HepG2 (cell line): ENCODE results near the gene TSPAN11. TPM values are rescaled to one million over a fixed set of nuclear protein-coding genes. Genes with fewer than 3 reads are reported as not detected.

Experiments used
- ATAC-seq: fragments of 200-7000 bp; cut with Tn5 transposase; 3 replicates; pipeline ENCODE4 v1.9.1; 2020; ENCODE audit warnings: mild to moderate bottlenecking, moderate library complexity
- BruUV-seq: library from RNA; stranded (reverse); fragments of 400-500 nt; replicated peaks from 2 replicates; lab custom pipeline; 2021; lab: Mats Ljungman, UMichigan
- CTCF ChIA-PET: fragments of 300-600 bp; formaldehyde crosslinking; extraction: SDS; loops from one replicate; lab custom pipeline; 2021; ENCODE audit warnings: low total read pairs, inconsistent platforms, low intra/inter-chr PET ratio; lab: Yijun Ruan, JAX
- POLR2A ChIA-PET: fragments of 350-600 bp; sonication (Branson Sonifier 250); formaldehyde crosslinking; loops from one replicate; lab custom pipeline; 2020; ENCODE audit warnings: antibody characterized with exemption, inconsistent platforms; lab: Yijun Ruan, JAX
- DNase-seq: peaks from one replicate; pipeline ENCODE4 v3.0.0-alpha.2; 2015; ENCODE audit warnings: low spot score
- FAIRE-seq: peaks from 3 replicates; lab custom pipeline; 2011; peaks lifted over from hg19 to GRCh38; lab: Jason Lieb, UNC
- H2AFZ ChIP-seq: one replicate; pipeline ENCODE4 v1.6.1; 2011; ENCODE audit warnings: low read length, inconsistent platforms
- H3K27ac ChIP-seq: fragments of 300-600 bp; 3 replicates; pipeline ENCODE4 v1.8.0; 2011; ENCODE audit warnings: mixed run types, mild to moderate bottlenecking, mixed read lengths, low read length, inconsistent platforms; ENCODE audit not compliant: insufficient read depth; ENCODE audit errors: extremely low read length
- H3K27me3 ChIP-seq, 2 experiments: fragments of 200-600 bp in 1 of 2; 2 replicates in 1 of 2; 3 replicates in 1 of 2; pipeline versions ENCODE4 v1.6.0 to v1.8.0; 2011; ENCODE audit warnings: low read length in 2 of 2, mild to moderate bottlenecking in 2 of 2, moderate library complexity in 2 of 2, inconsistent platforms in 1 of 2; ENCODE audit not compliant: insufficient read depth in 2 of 2, control insufficient read depth in 1 of 2
- H3K36me3 ChIP-seq, 2 experiments: fragments of 200-600 bp in 1 of 2; replicated peaks in 1 of 2; 2 replicates in 1 of 2; 3 replicates in 1 of 2; pipeline versions ENCODE4 v1.5.1 to v1.8.0; 2011; ENCODE audit warnings: low read length in 2 of 2, inconsistent platforms in 1 of 2; ENCODE audit not compliant: insufficient read depth in 2 of 2, control insufficient read depth in 1 of 2
- H3K4me1 ChIP-seq: 2 replicates; pipeline ENCODE4 v1.5.1; 2012; ENCODE audit warnings: low read length, inconsistent platforms; ENCODE audit not compliant: insufficient read depth
- H3K4me2 ChIP-seq: 2 replicates; pipeline ENCODE4 v1.6.0; 2011; ENCODE audit warnings: low read depth, low read length, inconsistent platforms
- H3K4me3 ChIP-seq, 3 experiments: fragments of 200-600 bp in 1 of 3; sonication (generic), shearing (Covaris generic) in 1 of 3; replicated peaks in 1 of 3; 2 replicates each; pipeline ENCODE4 v1.5.1; 2011 to 2016; ENCODE audit warnings: low read length in 3 of 3, inconsistent platforms in 2 of 3, low read depth in 2 of 3, mild to moderate bottlenecking in 2 of 3, control low read depth in 1 of 3, mixed read lengths in 1 of 3; ENCODE audit not compliant: insufficient read depth in 1 of 3
- H3K79me2 ChIP-seq: one replicate; pipeline ENCODE4 v1.6.1; 2011; ENCODE audit warnings: low read length, inconsistent platforms; ENCODE audit not compliant: insufficient read depth
- H3K9ac ChIP-seq: 2 replicates; pipeline ENCODE4 v1.6.0; 2011; ENCODE audit warnings: mild to moderate bottlenecking, low read depth, low read length, inconsistent platforms; ENCODE audit not compliant: insufficient read depth
- H3K9me3 ChIP-seq: 2 replicates; pipeline ENCODE4 v1.5.1; 2012; ENCODE audit warnings: mild to moderate bottlenecking, low read length
- H4K20me1 ChIP-seq: 2 replicates; pipeline ENCODE4 v1.6.0; 2011; ENCODE audit warnings: inconsistent platforms, mild to moderate bottlenecking, low read length, moderate library complexity; ENCODE audit not compliant: insufficient read depth
- BRD4 ChIP-seq: sonication (generic); formaldehyde crosslinking; IDR thresholded peaks from 2 replicates; pipeline ENCODE4 v1.4.0; 2020; ENCODE audit warnings: missing genetic modification reagents
- PRDM15 ChIP-seq: sonication (generic); formaldehyde crosslinking; IDR thresholded peaks from 2 replicates; pipeline ENCODE4 v1.4.0; 2020; ENCODE audit warnings: missing genetic modification reagents
- SNRNP70 ChIP-seq: fragments of 200-400 bp; formaldehyde crosslinking; IDR thresholded peaks from 2 replicates; pipeline ENCODE4 v1.6.1; 2017; ENCODE audit warnings: mild to moderate bottlenecking, low read depth, low read length, moderate library complexity
- THAP9 ChIP-seq: sonication (generic); formaldehyde crosslinking; IDR thresholded peaks from 2 replicates; pipeline ENCODE4; 2020; ENCODE audit warnings: missing genetic modification reagents, mild to moderate bottlenecking, borderline replicate concordance
- ZBTB7A ChIP-seq: sonication (generic); formaldehyde crosslinking; IDR thresholded peaks from 2 replicates; pipeline ENCODE4 v1.8.0; 2022; ENCODE audit warnings: mild to moderate bottlenecking, missing genetic modification reagents
- ZNF225 ChIP-seq: sonication (generic); formaldehyde crosslinking; IDR thresholded peaks from 2 replicates; pipeline ENCODE4 v1.4.0; 2020; ENCODE audit warnings: mild to moderate bottlenecking, missing genetic modification reagents
- ZNF280D ChIP-seq: sonication (generic); formaldehyde crosslinking; IDR thresholded peaks from 2 replicates; pipeline ENCODE4 v1.5.1; 2020; ENCODE audit warnings: mild to moderate bottlenecking, missing genetic modification reagents
- ZNF670 ChIP-seq: sonication (generic); formaldehyde crosslinking; IDR thresholded peaks from 2 replicates; pipeline ENCODE4 v1.8.0; 2022; ENCODE audit warnings: mild to moderate bottlenecking, missing genetic modification reagents, borderline replicate concordance
- ZNF678 ChIP-seq: sonication (generic); formaldehyde crosslinking; IDR thresholded peaks from 2 replicates; pipeline ENCODE4 v1.4.0; 2020; ENCODE audit warnings: mild to moderate bottlenecking, missing genetic modification reagents
- ZNF713 ChIP-seq: sonication (generic); formaldehyde crosslinking; IDR thresholded peaks from 2 replicates; pipeline ENCODE4 v1.4.0; 2020; ENCODE audit warnings: mild to moderate bottlenecking, missing genetic modification reagents
- ZNF720 ChIP-seq: sonication (generic); formaldehyde crosslinking; IDR thresholded peaks from 2 replicates; pipeline ENCODE4 v1.4.0; 2020; ENCODE audit warnings: missing genetic modification reagents
- ZNF746 ChIP-seq: sonication (generic); formaldehyde crosslinking; IDR thresholded peaks from 2 replicates; pipeline ENCODE4 v1.8.0; 2022; ENCODE audit warnings: mild to moderate bottlenecking, missing genetic modification reagents
- ZNF790 ChIP-seq: sonication (generic); formaldehyde crosslinking; IDR thresholded peaks from 2 replicates; pipeline ENCODE4 v1.8.0; 2022; ENCODE audit warnings: missing genetic modification reagents, mild to moderate bottlenecking, borderline replicate concordance
- WGBS: methylation state at CpG from one replicate; pipeline ENCODE4 v1.1.6; 2017; ENCODE audit warnings: low lambda C conversion rate; 5-methylcytosine and 5-hydroxymethylcytosine counted together
- in situ Hi-C: cut with HindIII; loops from 2 replicates; pipeline ENCODE4 v1.10.0; 2017; ENCODE audit warnings: low pct_unique_long_range_greater_than_20kb; ENCODE audit not compliant: extremely low pct_ligation_motif_present
- intact Hi-C: fragments of 100-400 bp; cut with micrococcal nuclease; formaldehyde crosslinking; loops from one replicate; pipeline ENCODE4 v1.10.0; 2022; ENCODE audit not compliant: unreplicated experiment
- polyA plus RNA-seq, 8 experiments: library from polyadenylated mRNA; depleted of rRNA in 3 of 8; stranded (reverse) in 7 of 8; unstranded in 1 of 8; fragments of >200 nt; fragmentation: Illumina TruSeq in 4 of 8; extraction: Trizol in 4 of 8; gene quantifications; 2 replicates each; pipeline versions ENCODE4 v1.2.1 to v1.2.3, GENCODE V29; 2011 to 2016; ENCODE audit warnings: low read depth in 4 of 8, missing spikeins in 1 of 8, mixed read lengths in 1 of 8; ENCODE audit not compliant: insufficient read depth in 1 of 8
- total RNA-seq, 5 experiments: library from RNA; depleted of rRNA; stranded (reverse); fragments of >200 nt; fragmentation: Illumina TruSeq; extraction: Trizol; gene quantifications; 2 replicates each; pipeline ENCODE4 v1.2.3, GENCODE V29; 2016; ENCODE audit warnings: low read depth in 1 of 5

The TSPAN11 gene
- total and polyA plus RNA-seq, 2 of the 13 experiments (the other 11 are each of a cell fraction or from before 2014, with no cell fraction given) = 0.01 to 0.07 TPM

- intact Hi-C loops (no loop called here), in situ Hi-C loops (no loop called here)
- ChIA-PET POLR2A (no interaction called here), CTCF (no interaction called here)
- H3K9ac ChIP-seq = no peak overlapping the region
- no peaks in the 10 kb centered on the region for H3K36me3 ChIP-seq
- H3K27ac ChIP-seq = no peak overlapping the region
- BruUV-seq = no TSS peak
- FAIRE-seq (no peak), ATAC-seq (no peak), DNase-seq (no peak)
- no peak overlapping the region for H3K4me3 ChIP-seq
- peaks cover 5% of the 10 kb centered on the region; the same call in 1 of the 2 replicates for H3K4me1 ChIP-seq
- 52% methylated on average over 9 of the region's 15 CpGs for WGBS
- no peaks in the 10 kb centered on the region for H4K20me1 ChIP-seq
- no peaks in the 10 kb centered on the region; a peak in 1 of 5 replicates for H3K27me3 ChIP-seq
- H3K4me2 ChIP-seq = no peak overlapping the region
- no peaks in the 10 kb centered on the region for H3K79me2 ChIP-seq
- H3K9me3 ChIP-seq = no peaks in the 10 kb centered on the region
- no peak overlapping the region for H2AFZ ChIP-seq
- no peak for TF ChIP-seq ZNF670 (CRISPR knock-in tag)
- TF ChIP-seq SNRNP70 = no peak
- no peak for TF ChIP-seq ZNF720 (CRISPR knock-in tag)
- TF ChIP-seq ZNF678 = no peak
- no peak for TF ChIP-seq ZBTB7A (CRISPR knock-in tag)
- TF ChIP-seq ZNF280D (CRISPR knock-in tag) = no peak
- TF ChIP-seq ZNF713 = no peak
- no peak for TF ChIP-seq THAP9
- TF ChIP-seq ZNF746 = no peak
- no peak for TF ChIP-seq ZNF790 (CRISPR knock-in tag)
- TF ChIP-seq PRDM15 (CRISPR knock-in tag) = no peak
- TF ChIP-seq ZNF225 = no peak
- TF ChIP-seq BRD4 = no peak
Observed at GRCh38 chr12:31005256-31005943, 78.9 kb downstream of the TSPAN11 start.
